HPDE6-E6E7 (cell line): Measurements from ENCODE around the gene SNX18.
"Not testable (repeated sequence)": the region's sequence is repeated elsewhere in the genome, so short reads cannot be mapped to it uniquely, and the experiment has no call there.

Experiments used
- DNase-seq: peaks from one replicate; pipeline ENCODE4 v3.0.0; 2011; ENCODE audit warnings: missing footprints; ENCODE audit errors: extremely low spot score

SNX18 gene

DNA sequence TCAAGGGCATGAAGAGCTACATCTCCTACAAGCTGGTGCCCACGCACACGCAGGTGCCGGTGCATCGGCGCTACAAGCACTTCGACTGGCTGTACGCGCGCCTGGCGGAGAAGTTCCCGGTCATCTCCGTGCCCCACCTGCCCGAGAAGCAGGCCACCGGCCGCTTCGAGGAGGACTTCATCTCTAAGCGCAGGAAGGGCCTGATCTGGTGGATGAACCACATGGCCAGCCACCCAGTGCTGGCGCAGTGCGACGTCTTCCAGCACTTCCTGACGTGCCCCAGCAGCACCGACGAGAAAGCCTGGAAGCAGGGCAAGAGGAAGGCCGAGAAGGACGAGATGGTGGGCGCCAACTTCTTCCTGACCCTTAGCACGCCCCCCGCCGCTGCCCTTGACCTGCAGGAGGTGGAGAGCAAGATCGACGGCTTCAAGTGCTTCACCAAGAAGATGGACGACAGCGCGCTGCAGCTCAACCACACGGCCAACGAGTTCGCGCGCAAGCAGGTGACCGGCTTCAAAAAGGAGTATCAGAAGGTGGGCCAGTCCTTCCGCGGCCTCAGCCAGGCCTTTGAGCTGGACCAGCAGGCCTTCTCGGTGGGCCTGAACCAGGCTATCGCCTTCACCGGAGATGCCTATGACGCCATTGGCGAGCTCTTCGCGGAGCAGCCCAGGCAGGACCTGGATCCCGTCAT lies 1.4 kb downstream of the SNX18 start:
- no peak for DNase-seq

DNA sequence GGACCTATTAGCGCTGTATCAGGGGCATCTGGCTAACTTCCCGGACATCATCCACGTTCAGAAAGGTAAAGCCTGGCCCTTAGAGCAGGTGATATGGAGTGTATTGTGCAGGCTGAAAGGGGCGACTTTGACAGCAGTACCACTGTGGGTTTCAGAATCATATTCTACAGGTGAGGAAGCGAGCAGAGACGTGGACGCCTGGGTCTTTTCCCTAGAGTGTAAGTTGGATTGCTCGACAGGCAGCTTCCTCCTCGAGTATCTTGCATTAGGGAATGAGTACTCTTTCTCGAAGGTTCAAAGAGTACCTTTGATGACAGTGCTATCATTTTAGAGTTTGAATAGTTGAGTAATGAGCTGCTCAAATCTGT lies 1.9 kb downstream of the SNX18 start:
- DNase-seq: no peak

DNA sequence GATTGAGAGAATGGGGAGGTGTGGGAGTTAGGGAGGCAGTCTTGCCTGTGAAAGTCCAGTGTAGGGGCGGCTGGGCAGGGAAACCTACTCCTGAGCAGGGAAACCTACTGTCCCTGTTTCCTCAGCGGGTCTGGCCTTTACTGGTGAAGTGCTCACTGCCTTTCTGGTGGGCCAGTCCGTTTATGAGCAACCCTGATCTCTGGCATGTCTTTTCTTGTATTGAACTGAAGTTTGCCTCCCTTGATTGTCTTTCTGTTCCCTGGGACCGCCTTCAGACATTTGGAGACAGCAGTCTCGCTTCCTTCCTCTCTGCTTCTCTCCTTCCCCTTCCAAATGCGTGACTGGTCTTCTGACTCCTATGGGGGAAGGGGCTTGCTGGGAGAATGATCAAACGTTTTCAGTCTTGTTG lies 2.9 kb downstream of the SNX18 start:
- DNase-seq: no peak

DNA sequence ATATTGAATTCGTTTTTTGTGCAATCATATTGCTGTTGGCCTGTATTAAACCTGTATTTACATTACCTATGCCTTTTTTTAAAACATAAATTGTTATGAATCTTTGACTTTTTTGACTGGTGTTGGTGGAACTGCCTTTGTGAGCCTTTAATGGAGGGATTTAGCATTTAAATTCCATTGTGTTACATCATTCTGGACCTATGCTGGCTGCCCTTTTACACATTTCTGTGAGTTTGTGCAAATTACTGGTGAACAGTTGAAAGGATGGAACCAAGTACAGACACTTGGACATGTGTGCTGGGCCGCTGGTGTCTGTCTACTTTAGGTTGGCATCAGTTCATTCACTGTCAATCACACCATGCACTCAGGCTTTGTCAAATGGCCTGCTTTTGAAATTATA lies 3.4 kb downstream of the SNX18 start:
- no peak for DNase-seq

DNA sequence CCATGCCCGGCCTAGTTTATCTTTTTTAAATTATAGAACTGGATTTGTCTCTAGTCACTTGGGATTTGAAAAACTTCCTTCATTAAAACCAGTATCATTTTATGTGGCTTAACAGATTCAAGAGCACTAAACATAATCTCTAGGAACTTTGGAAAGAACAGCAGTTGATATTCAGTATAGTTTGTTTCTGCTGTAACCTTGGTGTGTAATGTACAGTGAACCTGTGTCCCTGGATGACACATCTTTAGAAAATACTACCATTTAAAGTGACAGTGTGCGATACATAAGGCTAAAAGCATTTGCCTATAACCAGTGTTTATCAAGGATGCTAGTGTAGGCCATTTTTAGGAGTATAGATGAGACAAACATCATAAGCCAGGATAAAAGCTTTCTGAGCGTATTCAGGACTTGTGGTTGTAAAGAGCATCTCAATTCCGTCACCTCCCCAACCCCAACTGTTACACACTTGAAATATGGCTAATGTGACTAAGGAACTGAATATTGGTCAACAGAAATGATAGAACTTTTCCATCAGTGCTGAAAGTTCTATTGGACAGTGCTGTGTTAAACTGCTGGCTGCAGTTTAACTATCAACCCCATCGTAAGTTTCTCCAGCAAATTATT lies 4.4 kb downstream of the SNX18 start:
- DNase-seq: no peak

DNA sequence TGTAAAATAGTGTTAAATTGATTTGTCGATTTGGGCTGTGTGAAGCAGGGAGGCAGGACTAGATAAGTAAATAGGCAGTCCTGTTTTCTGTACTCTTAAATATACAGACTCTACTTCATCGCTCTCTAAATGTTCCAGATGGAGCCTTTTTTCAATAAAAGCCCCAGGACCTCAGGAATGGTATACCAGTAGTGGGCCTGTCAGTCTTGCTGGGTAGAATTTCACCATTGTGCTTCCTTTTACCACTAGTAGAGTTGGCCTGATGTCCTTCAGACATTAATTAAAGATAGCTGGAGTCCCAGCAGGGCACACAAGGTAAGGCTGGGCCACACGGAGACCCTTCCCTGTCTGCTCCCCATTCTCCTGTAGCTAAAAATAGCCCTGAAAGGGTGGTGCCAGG lies 6.0 kb downstream of the SNX18 start:
- no peak for DNase-seq

DNA sequence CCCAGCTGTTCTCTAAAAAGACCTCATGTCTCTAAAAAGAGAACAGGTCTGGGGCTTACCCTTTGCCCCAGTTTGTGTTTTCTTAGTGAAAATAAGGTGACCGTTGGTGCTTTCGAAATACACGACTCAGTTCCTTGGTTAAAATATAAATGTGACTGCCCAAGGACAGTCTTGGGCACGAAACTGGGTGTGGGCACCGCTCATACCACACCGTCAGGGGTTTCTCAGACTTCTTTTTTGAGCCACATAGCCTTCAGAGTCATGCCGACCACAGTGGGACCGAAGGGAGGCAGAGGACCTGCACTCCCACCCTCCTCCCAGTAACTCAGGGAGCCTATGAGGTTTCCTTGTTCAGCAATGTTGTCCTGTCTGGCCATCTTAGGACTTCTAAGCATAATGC lies 6.5 kb downstream of the SNX18 start:
- no peak for DNase-seq

DNA sequence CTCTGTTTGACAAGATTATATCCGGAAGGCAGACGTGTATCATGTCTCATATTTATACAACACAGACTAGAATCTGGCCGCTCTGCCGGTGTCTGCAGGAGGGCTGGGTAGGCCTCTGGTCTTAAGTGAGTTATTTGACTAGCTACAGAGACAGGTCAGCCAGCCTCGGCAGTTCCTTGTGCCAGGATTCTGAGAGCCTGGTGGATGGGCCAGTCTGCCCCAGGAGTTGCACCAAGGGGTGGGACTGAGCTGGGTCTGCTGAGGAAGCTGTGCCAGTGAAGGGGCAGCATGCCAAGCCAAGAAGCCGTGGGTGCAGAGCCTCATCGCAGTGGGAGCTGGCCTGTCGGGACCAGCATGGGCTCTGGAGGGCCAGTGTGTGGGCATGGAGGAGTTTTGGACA lies 7.1 kb downstream of the SNX18 start:
- no peak for DNase-seq

DNA sequence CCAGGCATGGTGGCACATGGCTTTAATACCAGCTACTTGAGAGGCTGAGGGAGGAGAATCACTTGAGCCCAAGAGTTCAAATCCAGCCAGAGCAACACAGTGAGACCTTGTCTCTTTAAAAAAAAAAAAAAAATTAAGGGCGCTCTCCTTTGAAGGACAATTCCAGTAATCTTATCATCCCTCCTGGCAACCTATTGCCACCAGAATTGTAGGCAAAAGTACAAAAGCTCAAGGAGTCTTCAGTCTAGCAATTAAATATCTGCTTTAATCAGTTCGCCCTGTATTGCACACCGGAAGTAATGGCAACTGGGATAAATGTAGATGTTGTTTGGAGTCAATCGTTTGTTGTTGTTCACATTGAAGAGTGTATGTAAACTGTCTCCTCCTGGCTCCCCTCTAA lies 7.7 kb downstream of the SNX18 start:
- DNase-seq: no peak

DNA sequence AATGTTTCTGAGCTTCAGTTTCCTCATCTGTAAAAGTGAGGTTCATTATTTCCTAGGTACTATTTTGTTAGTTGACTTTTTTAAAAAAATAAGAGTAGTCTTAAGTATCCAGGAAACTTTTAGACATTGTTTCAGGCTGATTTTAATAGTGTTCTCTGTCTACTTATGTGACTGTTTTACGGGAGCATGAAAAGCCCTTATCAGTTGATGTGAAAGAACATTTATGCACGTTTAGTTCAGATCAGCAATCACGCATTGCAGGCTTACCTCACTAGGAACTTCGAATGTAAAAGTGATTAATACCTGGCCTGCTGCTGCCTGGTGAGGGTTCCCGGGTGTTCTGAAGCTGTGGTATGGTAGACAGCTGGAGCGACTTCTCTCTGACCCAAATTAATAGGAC lies 8.1 kb downstream of the SNX18 start:
- DNase-seq: no peak

DNA sequence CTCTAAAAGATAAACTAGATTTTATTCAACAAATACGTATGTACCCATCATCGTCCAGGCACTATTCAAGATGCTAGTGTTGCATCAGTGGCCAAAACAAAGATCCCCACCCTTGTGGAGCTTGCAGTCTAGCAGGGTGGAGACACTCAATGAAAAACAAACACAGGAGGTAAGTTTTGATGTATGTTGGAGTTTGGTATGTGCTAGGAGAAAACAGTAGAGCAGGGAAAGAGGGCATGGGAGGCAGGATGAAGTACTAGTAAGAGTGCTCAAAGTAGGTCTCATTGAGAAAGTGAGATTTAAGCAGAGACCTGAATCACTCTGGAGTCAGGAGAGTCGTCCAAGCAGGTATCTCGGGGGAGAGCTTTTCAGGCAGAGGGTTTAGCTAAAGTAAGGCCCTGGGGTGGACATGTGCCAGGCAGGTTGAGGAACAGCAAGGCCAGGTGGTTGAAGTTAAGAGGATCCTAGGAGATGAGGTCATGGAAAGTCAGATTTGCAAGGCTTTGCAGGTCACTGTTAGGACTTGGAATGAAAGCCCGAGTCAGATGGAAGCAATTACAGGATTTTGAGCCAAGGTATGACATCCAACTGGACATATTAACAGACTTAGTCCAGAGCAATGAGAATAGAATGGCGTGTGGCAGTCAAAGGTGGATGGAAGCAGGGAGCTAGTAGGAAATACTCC lies 9.2 kb downstream of the SNX18 start:
- DNase-seq: no peak

DNA sequence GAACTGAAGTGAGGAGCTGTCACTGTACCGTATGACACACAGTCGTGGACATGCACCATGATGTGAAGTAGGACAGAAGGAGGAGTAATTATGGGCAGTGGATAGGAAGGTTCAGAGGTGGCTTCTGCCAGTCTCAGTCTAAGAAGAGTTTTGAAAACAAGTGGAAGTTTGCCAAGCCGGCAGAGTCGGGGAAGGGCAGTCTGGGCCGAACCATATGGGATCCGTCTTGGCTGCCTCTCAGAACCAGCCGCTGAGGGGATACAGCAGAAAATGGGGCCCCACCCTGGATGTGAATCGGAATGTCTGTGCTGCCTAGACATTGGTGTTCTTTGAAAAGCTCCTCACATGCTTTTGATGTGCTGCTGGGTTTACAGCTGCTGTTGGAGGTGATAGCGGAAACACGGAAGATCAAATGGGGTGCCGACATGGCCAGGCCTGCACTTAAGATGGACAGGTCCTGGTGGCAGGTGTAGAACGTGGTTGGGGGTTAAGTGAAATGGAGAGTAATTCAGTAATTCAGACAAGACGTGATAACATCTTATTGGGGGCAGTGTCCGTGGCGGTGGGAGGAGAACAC lies 11.2 kb downstream of the SNX18 start:
- no peak for DNase-seq

DNA sequence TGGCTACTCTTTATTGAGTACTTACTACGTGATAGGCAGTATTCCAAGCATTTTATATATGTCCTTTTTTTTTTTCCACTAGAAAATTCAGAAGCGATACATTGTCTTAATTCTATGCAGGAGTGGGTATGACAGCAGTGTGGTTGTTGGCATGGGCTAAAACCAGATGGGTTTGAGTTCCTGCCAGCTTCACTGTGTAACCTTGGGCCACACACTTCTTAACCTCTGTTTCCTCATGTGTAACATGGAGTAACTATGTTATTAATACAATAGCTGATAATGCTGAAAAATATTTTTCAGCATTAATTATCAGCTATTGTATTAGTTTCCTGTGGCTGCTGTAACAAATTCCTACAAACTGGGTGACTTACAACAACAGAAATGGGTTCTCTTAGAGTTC lies 12.0 kb downstream of the SNX18 start:
- DNase-seq: no peak

DNA sequence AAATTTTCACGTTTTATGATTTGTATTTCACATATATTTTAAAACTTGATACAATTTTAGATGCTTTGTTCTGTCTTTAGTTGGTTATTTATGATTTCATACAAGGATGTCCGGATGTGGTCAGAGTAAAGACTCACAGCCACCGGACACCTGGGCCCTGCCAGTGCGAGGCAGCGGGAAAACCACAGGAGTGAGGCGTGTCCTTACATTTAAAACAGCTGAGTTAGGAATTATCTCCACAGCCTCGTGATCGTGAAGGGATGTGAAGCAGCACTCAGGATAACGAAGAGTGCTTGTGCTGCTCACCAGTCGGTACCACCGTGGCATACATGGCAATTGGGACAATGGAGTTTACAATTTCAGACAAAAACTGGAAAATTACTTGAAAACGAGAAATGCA lies 14.0 kb downstream of the SNX18 start:
- no peak for DNase-seq

DNA sequence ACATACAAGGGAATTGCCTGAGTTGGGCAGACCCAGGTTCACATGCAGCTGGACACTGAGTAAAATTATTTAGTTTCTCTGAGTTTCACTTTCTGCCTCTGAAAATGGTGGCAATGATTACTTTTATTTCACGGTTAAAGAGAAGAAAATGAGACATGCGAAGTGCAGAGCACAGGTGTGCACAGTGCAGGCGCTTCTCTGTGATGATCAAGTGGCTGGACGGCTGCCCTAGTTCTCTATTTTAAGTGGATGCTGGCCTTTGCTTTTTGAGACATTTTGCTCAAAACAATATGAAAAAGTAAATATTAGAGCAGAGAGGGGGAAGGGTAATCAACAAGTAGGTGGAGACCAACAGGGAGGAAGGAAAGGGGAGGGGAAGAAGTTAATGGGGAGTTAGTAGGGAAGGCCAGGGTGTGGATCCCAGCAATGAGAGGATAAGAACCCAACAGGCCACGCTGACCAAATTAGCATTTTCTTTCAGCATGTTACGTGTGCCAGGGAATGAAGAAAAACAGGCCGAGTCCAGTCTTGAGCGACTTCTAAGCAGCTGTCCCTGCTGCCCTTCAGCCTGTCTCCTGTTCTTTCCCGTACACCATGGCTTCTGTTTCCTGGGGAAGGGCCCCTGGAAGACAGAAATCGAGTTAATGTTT lies 16.1 kb downstream of the SNX18 start:
- DNase-seq: no peak

DNA sequence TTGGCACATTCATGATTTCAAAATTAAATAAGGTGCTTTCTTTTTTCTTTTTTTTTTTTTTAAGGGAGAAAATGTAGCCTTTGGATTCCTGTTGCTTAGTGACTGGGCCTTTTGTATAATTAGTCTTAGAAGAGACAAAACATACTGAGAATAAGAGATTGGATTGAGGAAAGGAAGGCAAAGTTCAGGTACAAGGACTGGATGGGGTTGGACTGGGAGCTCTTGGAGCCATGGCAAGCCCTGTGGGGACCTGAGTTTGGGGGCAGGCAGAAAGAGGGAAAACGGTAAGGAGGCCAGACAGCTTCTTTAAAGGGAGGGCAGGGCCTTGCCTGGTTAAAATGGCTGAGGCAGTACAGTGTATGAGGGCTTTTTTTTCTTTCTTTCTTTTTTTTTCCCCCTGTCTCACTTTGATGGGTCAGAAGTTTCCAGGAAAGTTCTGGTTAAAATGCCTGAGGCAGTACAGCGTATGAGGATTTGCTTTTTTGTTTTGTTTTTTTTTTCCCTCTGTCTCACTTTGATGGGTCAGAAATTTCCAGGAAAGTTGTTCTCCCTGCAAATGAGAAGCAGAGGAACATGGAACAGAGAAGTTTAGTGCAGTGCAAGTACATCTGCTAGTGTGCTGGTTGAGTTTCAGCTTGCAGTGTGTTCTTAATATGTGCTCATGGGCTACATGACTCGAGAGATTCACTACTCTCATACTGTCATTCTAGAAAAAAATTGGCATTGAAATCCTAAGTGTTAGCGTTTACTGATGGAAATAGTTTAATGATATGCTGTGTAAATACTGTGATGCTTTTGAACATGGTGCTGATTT lies 16.8 kb downstream of the SNX18 start:
- DNase-seq: no peak

DNA sequence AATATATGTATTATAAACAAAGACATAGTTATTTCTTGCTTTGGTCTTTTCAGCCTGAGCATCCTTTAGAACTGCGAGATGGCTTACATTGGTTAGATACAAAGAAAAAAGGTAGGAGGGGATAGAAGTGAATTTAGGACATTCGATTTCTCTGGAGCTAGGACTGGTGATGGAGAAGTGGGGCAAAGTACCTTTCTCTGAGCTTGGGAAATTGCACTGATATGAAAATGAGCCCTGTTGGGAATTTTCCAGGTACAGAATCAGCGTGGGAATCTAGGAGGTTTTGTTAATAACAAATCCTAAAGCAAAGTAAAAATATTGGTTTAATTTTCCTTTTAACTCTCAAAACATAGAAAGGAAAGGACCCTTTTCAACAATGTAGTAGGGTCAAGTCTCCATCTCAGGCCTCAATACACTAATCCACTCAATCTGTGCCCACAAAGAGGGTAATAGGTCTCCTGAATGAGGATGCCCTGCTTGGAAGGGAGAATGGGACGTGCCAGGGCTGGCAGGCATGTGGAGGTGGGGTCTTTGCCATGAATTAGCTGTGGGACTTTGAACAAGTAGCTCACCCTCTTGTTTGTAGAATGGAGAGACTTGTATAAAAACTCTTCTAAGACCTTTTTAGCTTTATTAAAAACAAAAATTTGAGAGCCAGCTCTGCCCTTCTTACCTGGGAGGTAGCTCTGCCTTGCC lies 17.7 kb downstream of the SNX18 start:
- DNase-seq: no peak

DNA sequence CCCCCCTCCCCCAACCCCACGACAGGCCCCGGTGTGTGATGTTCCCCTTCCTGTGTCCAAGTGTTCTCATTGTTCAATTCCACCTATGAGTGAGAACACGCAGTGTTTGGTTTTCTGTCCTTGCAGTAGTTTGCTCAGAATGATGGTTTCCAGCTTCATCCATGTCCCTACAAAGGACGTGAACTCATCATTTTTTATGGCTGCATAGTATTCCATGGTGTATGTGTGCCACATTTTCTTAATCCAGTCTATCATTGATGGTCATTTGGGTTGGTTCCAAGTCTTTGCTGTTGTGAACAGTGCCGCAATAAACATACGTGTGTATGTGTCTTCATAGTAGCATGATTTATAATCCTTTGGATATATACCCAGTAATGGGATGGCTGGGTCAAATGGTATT lies 18.8 kb downstream of the SNX18 start:
- not testable (repeated sequence) for DNase-seq

DNA sequence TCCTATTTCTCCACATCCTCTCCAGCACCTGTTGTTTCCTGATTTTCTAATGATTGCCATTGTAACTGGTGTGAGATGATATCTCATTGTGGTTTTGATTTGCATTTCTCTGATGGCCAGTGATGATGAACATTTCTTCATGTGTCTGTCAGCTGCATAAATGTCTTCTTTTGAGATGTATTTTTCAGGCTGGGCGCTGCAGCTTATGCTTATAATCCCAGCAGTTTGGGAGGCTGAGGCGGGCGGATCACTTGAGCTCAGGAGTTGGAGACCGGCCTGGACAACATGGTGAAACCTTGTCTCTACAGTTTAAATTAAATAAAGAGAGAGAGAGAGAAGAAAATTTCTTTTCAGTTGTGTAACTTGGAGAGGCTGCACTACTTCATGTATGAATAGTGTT lies 19.3 kb downstream of the SNX18 start:
- not testable (repeated sequence) for DNase-seq

DNA sequence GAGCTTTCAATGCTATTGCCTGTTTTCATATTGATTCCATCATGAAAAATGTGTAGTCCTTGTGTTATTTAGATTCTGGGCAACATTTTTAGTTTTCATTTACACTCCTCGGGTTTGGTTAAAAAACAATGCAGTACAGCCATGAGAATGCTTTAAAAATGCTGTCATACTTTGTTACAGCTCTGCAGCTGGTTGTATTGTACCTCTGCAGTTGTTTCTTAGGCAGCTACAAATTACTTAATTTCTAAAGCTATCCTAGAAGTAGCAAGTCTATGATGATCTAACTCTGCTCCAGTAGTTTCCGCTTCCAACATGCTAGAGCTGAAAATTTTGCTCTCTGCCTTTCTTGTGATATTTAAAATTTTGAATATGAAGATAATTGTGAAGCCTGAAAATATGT lies 20.2 kb downstream of the SNX18 start:
- DNase-seq: no peak

DNA sequence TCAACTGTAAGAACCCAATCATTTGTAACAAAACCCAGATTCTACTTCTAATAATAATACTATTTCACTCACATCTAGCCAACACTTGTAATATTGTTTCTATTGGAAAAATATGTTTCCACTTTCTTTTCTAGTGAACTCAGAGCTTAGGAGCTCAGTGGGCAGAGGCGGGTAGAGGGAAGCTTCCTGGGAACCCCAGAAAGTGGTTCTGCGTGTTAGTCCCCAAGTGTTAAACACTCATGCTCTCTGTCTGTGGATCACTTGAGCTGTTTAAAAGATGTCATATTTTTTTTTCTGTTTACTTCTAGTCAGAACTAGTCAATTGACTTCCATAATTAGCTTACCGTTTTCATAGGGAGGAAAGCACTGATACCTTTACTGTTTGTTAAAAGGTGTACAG lies 20.6 kb downstream of the SNX18 start:
- DNase-seq: no peak
